Measurements from ENCODE around the gene SYT8. TPM values are rescaled to one million over a fixed set of nuclear protein-coding genes. Genes with fewer than 3 reads are reported as not detected.

The SYT8 gene
- total RNA-seq, 4 donors from 2014 or later: not detected

DNA sequence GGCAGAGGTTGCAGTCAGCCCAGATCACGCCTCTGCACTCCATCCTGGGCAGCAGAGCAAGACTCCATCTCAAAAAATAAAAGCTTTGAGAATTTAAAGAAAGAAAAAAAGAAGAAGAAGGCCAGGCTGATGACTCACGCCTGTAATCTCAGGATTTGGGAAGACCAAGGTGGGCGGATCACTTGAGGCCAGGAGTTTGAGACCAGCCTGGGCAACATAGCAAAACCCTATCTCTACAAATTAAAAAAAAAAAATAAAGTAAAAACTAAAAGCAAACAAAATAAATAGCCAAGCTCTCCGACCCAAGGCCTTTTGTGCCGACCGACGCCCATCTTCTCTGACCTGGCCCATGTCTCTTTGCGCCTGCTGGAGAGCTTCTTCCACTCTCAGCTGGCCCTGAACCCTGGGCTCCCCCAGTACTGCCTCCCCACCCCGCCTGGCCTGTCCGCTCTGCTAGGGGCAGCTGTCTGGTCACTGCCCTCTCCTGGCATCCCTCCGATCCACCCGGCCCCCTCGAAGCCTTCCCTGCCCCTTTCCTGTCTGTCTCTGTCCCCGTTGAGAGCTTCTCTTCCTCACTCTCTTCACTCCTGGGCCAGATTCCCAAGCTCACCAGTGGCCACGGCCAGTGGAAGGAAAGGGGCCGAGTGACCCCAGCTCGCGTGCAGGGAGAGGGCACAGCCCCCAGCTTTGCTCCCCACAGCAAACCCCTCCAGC is 13.3 kb downstream of the SYT8 start:
- TF ChIP-seq, protein P1, sequence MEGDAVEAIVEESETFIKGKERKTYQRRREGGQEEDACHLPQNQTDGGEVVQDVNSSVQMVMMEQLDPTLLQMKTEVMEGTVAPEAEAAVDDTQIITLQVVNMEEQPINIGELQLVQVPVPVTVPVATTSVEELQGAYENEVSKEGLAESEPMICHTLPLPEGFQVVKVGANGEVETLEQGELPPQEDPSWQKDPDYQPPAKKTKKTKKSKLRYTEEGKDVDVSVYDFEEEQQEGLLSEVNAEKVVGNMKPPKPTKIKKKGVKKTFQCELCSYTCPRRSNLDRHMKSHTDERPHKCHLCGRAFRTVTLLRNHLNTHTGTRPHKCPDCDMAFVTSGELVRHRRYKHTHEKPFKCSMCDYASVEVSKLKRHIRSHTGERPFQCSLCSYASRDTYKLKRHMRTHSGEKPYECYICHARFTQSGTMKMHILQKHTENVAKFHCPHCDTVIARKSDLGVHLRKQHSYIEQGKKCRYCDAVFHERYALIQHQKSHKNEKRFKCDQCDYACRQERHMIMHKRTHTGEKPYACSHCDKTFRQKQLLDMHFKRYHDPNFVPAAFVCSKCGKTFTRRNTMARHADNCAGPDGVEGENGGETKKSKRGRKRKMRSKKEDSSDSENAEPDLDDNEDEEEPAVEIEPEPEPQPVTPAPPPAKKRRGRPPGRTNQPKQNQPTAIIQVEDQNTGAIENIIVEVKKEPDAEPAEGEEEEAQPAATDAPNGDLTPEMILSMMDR (IDR thresholded peaks at IDR 0.05): no peak
- DNase-seq (ENCODE audit: low spot score): no peak
- ATAC-seq (ENCODE audit: low FRiP score): no peak

DNA sequence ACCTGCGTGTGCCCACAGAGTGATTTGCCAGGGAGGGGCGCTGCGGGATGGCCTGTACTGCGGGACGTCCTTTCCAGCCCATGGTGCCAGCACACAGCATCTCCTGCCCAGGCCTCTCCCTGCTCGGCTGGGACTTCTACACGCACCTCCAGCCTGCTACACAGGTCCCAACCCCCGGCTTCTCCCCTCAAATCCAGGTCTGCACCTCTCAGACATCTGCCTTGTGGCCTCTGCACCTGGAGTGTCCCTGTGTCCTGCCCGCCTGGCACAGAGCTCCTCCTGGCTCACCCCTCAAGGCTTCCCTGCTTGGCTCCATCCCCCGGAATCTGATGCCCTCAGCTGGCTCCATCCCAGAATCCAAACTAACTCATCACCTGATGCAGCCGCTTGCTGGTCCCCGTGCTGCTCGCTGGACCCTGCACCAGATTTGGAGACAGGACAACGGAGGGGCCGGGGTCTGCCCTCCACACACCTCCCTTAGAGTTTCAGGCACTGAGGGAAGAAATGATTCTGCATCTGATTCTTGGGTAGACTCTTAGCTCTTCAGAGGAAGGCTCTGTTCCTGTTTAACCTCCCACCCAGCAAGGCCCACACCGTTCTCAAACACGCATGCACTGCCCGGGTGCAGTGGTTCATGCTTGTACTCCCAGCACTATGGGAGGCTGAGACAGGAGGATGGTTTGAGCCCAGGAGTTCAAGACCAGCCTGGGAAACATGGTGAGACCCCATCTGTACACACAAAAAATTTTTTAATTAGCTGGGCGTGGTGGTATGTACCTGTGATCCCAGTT is 14.0 kb downstream of the SYT8 start:
- DNase-seq (ENCODE audit: low spot score) (no peak), ATAC-seq (ENCODE audit: low FRiP score) (no peak)
- TF ChIP-seq, protein P1 (IDR thresholded peaks at IDR 0.05): no peak

DNA sequence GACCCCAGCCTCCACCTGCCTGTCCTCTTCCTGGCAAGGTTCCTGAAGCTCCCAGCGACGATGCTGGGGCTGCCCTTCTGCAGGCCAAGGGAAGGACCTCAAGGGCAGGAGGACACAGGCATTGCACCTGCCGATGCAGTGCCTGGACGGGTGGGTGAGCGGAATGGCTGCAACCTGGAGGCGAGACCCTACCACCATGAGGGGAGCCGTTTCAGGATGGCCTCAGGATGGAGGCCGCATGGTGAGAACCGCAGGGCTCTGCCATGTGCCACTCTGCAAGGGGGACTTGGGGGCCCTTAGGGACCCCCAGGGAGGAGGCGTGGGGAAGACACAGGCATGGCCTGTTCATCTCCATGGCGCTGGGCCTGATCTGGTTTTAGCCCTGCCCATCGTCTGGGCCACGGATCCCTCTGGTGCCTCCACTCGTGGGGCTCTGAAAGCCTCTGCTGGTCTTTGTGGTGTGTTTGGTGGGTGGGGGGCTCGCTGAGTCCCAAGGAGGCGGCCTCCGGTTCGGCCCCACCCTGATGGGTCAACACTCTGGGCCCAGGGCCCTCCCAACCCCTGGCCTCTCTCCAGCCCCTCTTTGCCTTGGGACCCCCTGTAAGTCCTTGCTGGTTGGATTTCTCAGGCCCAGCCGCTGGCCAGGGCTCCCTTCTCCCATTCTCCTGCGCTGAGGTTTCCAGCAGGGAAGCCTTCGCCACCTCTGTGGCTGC is 16.8 kb downstream of the SYT8 start:
- DNase-seq (ENCODE audit: low spot score) (no peak), ATAC-seq (ENCODE audit: low FRiP score) (no peak)
- TF ChIP-seq, protein P1 (IDR thresholded peaks at IDR 0.05): no peak

DNA sequence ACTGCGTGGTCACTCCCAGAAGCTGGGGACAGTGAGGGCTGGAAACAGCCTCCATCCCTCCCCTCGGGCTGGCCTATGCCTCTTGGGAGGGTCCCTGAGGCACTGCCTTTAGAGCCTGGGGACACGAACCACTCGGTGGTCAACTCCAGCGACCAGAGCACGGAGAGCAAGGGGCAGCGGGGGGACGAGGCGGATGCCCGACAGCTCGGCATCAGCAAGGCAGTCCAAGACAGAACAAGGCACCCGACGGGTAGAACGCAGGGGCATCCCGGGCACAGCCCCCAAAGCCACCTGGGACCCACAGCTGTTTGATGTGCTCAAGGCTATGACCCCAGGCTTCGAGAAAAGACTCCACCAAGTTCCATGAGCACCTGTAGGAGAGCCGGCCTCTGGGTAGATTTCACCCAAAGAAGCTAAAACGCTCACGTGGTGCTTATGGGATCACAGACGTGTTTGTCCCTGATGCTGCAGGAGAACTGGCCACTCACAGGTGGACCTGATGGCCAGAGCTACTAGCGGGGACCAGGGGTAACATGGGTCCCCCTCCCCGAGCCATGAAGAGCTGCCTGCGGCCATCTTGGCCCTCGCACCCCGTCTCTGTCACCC is 17.6 kb downstream of the SYT8 start:
- TF ChIP-seq, protein P1 (IDR thresholded peaks at IDR 0.05): no peak
- ATAC-seq (ENCODE audit: low FRiP score) (no peak), DNase-seq (ENCODE audit: low spot score) (no peak)

DNA sequence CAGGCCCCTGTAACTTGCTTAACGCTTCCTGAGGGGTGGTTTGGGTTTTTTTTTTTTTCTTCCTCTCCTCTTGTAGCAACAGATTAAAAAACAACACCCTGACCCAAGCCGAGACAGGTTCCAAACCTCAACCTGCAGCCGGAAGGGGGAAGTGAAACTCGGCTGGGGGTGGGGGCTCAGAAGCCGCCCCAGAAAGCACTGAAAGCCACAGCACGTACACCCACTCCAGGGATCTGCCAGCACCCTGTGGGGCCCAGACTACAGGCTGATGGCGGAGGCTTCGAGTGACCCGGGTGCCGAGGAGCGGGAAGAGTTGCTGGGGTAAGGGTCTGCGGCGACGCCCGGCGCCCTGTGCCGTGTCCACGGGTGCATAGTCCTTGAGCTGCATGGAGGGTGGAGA is 18.1 kb downstream of the SYT8 start, which contains the start of gene LSP1:
LSP1 (plus strand) TSS at position 208 of the 400 bp plus-strand sequence; CDS start at position 269, 61 bp downstream.
- DNase-seq (ENCODE audit: low spot score): no peak
- TF ChIP-seq, protein P1 (IDR thresholded peaks at IDR 0.05): no peak
- no peak for ATAC-seq (ENCODE audit: low FRiP score)

DNA sequence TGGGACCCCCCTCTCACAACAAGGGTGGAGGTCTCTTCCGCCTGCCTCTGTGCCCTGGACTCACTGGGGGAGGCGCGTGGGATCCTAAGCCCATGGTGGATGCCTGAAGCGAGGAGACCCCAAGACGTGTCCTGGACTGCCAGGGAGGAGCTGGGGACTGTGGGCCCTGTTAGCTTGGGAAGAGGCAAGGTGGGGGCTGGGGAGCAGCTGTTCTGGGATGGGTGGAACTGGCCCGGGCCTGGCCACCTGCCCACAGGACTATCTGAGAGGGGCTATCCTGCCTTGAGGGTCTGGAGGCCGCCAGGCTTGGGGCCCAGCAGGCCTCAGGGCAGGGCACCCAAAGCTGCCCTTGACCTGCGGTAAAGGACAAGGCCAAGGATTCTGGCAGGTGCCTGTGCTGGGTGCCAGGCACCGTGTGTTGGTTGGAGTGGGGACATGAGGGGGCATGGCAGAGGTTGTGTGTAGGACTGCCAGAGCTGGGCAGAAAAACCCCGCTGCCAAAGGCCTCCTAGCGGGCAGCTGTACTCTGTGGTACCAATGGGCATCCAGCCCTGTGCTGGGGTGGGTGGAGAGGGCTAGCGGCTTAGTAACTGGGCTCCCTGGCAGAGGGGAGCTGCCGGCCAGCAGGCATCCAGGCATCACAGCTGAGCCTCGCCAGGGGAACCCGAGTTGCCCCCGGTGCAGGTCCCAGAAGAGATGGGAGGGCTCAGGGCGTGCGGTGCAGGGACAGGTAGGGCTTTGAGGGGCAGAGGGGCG is 18.8 kb downstream of the SYT8 start:
- DNase-seq (ENCODE audit: low spot score) (no peak), ATAC-seq (ENCODE audit: low FRiP score) (no peak)
- TF ChIP-seq, protein P1 (IDR thresholded peaks at IDR 0.05): no peak

Measured in omental fat pad (tissue), 4 donors.